GM12891 (cell line): ENCODE measurements around the gene CCDC12.

Experiments
- POLR2A ChIP-seq: IDR thresholded peaks from 2 replicates; pipeline ENCODE4 v1.6.1; 2011; ENCODE audit warnings: low read depth, low read length, control low read depth
- POLR2AphosphoS5 ChIP-seq: IDR thresholded peaks from 2 replicates; pipeline ENCODE4 v1.6.1; 2011; ENCODE audit warnings: low read depth, low read length, control low read depth
- POU2F2 ChIP-seq: IDR thresholded peaks from 2 replicates; pipeline ENCODE4 v1.6.1; 2011; ENCODE audit warnings: low read depth, mild to moderate bottlenecking, control low read depth, low read length, moderate library complexity
- SPI1 ChIP-seq: IDR thresholded peaks from 2 replicates; pipeline ENCODE4 v1.6.1; 2011; ENCODE audit warnings: low read depth, low read length, control low read depth
- TAF1 ChIP-seq: IDR thresholded peaks from 2 replicates; pipeline ENCODE4 v1.6.1; 2011; ENCODE audit warnings: low read depth, low read length, control low read depth

GRCh38 chr3:46896386-46896785, 80.2 kb downstream of the CCDC12 start:
- TF ChIP-seq POLR2AphosphoS5 = no peak
- TF ChIP-seq POLR2A = no peak
- no peak for TF ChIP-seq TAF1
- TF ChIP-seq SPI1 = no peak
- no peak for TF ChIP-seq POU2F2
